Measurements from ENCODE around the gene JAML. TPM values are rescaled to one million over a fixed set of nuclear protein-coding genes. Genes with fewer than 3 reads are reported as not detected.

Gene JAML
- total RNA-seq, 1 donor from 2014 or later, result 17.2 TPM

DNA sequence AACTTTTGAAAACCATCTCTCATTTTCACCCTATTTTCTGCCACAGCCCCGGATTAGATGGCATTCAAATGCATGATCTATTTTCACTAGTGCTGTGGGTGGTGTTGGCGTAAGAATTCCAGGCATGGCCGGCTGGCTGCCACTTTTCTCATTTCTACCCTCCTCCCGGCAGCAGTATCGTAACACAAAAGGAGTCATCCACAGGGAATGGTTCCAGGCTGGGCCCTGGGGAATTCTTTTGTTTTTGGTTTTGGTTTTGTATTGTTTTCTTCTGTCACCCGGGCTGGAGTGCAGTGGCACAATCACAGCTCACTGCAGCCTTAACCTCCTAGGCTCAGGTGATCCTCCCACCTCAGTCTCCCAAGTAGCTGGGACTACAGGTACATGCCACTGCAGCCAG is 13.8 kb downstream of the JAML start:
- no peak for DNase-seq (ENCODE audit: extremely low spot score in 2 of 2)
- Histone ChIP-seq H3K9me3 (no peaks in the 10 kb centered on the region), H3K27me3 (no peaks in the 10 kb centered on the region), H3K36me3 (no peaks in the 10 kb centered on the region), H3K27ac (no peak overlapping the region), H3K4me3 (no peak overlapping the region), H3K4me1 (no peaks in the 10 kb centered on the region)
- TF ChIP-seq POLR2AphosphoS5 (IDR thresholded peaks at IDR 0.05; ENCODE audit: insufficient read depth in 1 of 2, low read depth in 1 of 2) (no peak), POLR2A (IDR thresholded peaks at IDR 0.05) (no peak), CTCF (IDR thresholded peaks at IDR 0.05) (no peak)
- intact Hi-C loops (cut with DNase I), result no loop called here

DNA sequence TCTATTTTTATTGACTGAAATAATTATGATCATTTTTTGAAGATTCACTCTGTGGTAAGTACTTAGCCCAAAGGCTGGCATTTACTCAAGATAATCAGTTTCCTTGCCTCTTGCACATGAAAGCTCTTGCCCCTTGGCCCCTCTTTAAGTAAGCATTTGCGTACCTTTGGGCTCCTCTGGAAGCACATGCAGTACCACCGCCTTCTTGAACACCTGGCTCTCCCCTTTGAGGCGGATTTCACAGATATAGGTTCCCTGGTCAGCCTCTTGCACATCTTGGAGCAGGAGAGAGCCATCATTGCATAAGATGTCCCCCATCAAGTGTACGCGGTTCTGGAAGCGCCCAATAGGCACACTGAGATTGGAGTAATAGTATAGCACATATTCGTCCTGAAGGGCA is 14.5 kb downstream of the JAML start:
- TF ChIP-seq POLR2AphosphoS5 (IDR thresholded peaks at IDR 0.05; ENCODE audit: insufficient read depth in 1 of 2, low read depth in 1 of 2) (no peak), CTCF (IDR thresholded peaks at IDR 0.05) (no peak), POLR2A (IDR thresholded peaks at IDR 0.05) (no peak)
- Histone ChIP-seq H3K27ac (no peak overlapping the region), H3K36me3 (no peaks in the 10 kb centered on the region), H3K9me3 (no peaks in the 10 kb centered on the region), H3K4me3 (no peak overlapping the region), H3K4me1 (no peaks in the 10 kb centered on the region), H3K27me3 (no peaks in the 10 kb centered on the region)
- DNase-seq (ENCODE audit: extremely low spot score in 2 of 2), result no peak
- intact Hi-C loops (cut with DNase I), result no loop called here

DNA sequence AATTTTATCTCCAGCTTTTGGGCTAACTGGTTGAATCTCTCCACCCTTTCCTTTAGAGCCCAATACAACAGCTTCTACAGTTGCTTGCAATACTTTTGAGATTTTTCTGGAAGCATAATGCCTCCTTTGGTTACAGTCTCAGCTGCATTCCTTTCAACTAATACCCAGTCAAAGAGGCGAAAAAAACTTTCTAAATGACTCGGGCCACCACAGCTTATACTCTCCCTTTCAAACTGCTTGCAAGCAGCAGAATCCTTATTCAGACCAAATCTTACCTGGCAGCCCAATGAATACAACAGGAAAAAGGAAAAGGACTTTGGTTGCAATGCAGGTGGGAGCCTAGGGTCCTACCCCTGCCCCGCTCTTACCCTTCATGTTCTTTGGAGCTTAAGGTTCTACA is 15.8 kb downstream of the JAML start:
- H3K27ac ChIP-seq, result no peak overlapping the region

GRCh38 chr11:118207079-118207478 is 17.7 kb downstream of the JAML start:
- no peak overlapping the region for H3K4me3 ChIP-seq
- TF ChIP-seq CTCF (IDR thresholded peaks at IDR 0.05) (no peak), POLR2A (IDR thresholded peaks at IDR 0.05) (no peak), POLR2AphosphoS5 (IDR thresholded peaks at IDR 0.05; ENCODE audit: insufficient read depth in 1 of 2, low read depth in 1 of 2) (no peak)
- H3K36me3 ChIP-seq, result no peaks in the 10 kb centered on the region
- H3K4me1 ChIP-seq, result no peaks in the 10 kb centered on the region
- intact Hi-C loops (cut with DNase I), result no loop called here
- H3K9me3 ChIP-seq, result no peaks in the 10 kb centered on the region
- DNase-seq (ENCODE audit: extremely low spot score in 2 of 2), result no peak
- no peaks in the 10 kb centered on the region for H3K27me3 ChIP-seq
- no peak overlapping the region for H3K27ac ChIP-seq

More for the DNA sequence above, 15.8 kb downstream of the JAML start:
- no peaks in the 10 kb centered on the region for H3K9me3 ChIP-seq
- no peak for TF ChIP-seq CTCF (IDR thresholded peaks at IDR 0.05)
- TF ChIP-seq POLR2AphosphoS5 (IDR thresholded peaks at IDR 0.05; ENCODE audit: insufficient read depth in 1 of 2, low read depth in 1 of 2), result no peak
- TF ChIP-seq POLR2A (IDR thresholded peaks at IDR 0.05), result no peak
- intact Hi-C loops (cut with DNase I), result no loop called here
- no peaks in the 10 kb centered on the region for H3K36me3 ChIP-seq
- H3K27me3 ChIP-seq, result no peaks in the 10 kb centered on the region
- no peak for DNase-seq (ENCODE audit: extremely low spot score in 2 of 2)
- no peak overlapping the region for H3K4me3 ChIP-seq
- no peaks in the 10 kb centered on the region for H3K4me1 ChIP-seq

GRCh38 chr11:118206391-118207031 is 18.3 kb downstream of the JAML start:
- Histone ChIP-seq H3K27ac (no peak overlapping the region), H3K4me3 (no peak overlapping the region), H3K27me3 (no peaks in the 10 kb centered on the region), H3K4me1 (no peaks in the 10 kb centered on the region), H3K9me3 (no peaks in the 10 kb centered on the region), H3K36me3 (no peaks in the 10 kb centered on the region)
- intact Hi-C loops (cut with DNase I), result no loop called here
- TF ChIP-seq POLR2A (IDR thresholded peaks at IDR 0.05) (no peak), POLR2AphosphoS5 (IDR thresholded peaks at IDR 0.05; ENCODE audit: insufficient read depth in 1 of 2, low read depth in 1 of 2) (no peak)
- no peak for DNase-seq (ENCODE audit: extremely low spot score in 2 of 2)

All from vagina (tissue), 2 donors.